ENCODE results near the gene LDLRAD4.

LDLRAD4 gene

GRCh38 chr18:13371689-13372418 lies 153.3 kb downstream of the LDLRAD4 start:
- no peak for DNase-seq (ENCODE audit: low read depth)

GRCh38 chr18:13372531-13372951 lies 154.0 kb downstream of the LDLRAD4 start:
- DNase-seq (ENCODE audit: low read depth) = no peak

- DNase-seq (ENCODE audit: low read depth) = no peak
Measured at GRCh38 chr18:13374096-13374467, 155.5 kb downstream of the LDLRAD4 start.

GRCh38 chr18:13374468-13375301 lies 156.1 kb downstream of the LDLRAD4 start:
- DNase-seq (ENCODE audit: low read depth) = no peak

- peak; percentile 52 for DNase-seq (ENCODE audit: low read depth)
Measured at GRCh38 chr18:13375302-13376255, 157.0 kb downstream of the LDLRAD4 start.

- no peak for DNase-seq (ENCODE audit: low read depth)
Measured at GRCh38 chr18:13376298-13376840, 157.8 kb downstream of the LDLRAD4 start.

- peak; percentile 38 for DNase-seq (ENCODE audit: low read depth)
Measured at GRCh38 chr18:13376841-13377351, 158.3 kb downstream of the LDLRAD4 start.

GRCh38 chr18:13377496-13377895 lies 158.9 kb downstream of the LDLRAD4 start:
- no peak for DNase-seq (ENCODE audit: low read depth)

- DNase-seq (ENCODE audit: low read depth) = no peak
Measured at GRCh38 chr18:13378150-13378549, 159.6 kb downstream of the LDLRAD4 start.

GRCh38 chr18:13379062-13379865 lies 160.7 kb downstream of the LDLRAD4 start:
- DNase-seq (ENCODE audit: low read depth) = no peak

GRCh38 chr18:13379930-13380690 lies 161.6 kb downstream of the LDLRAD4 start:
- DNase-seq (ENCODE audit: low read depth) = no peak

- no peak for DNase-seq (ENCODE audit: low read depth)
Measured at GRCh38 chr18:13380691-13381070, 162.1 kb downstream of the LDLRAD4 start.

GRCh38 chr18:13381331-13381730 lies 162.8 kb downstream of the LDLRAD4 start:
- DNase-seq (ENCODE audit: low read depth) = no peak

GRCh38 chr18:13381944-13382365 lies 163.4 kb downstream of the LDLRAD4 start:
- DNase-seq (ENCODE audit: low read depth) = no peak

GRCh38 chr18:13382366-13382953 lies 163.9 kb downstream of the LDLRAD4 start:
- no peak for DNase-seq (ENCODE audit: low read depth)

GRCh38 chr18:13382954-13383827 lies 164.6 kb downstream of the LDLRAD4 start:
- DNase-seq (ENCODE audit: low read depth) = no peak

GRCh38 chr18:13386891-13387801 lies 168.6 kb downstream of the LDLRAD4 start:
- DNase-seq (ENCODE audit: low read depth) = no peak
